Dendritic cell treated with granulocyte-macrophage colony-stimulating factor and Interleukin-4, amounts not matched to agents 40 ng/mL and 50 ng/mL, for 4 days (primary cell): ENCODE results near the gene SIGLEC12.
"Not testable (repeated sequence)": the region's sequence is repeated elsewhere in the genome, so short reads cannot be mapped to it uniquely, and the experiment has no call there.

Source experiments
- H3K27ac Mint-ChIP-seq: one replicate; pipeline ENCODE4 v1.8.0; 2022; ENCODE audit warnings: mild to moderate bottlenecking, mixed read lengths
- H3K27me3 Mint-ChIP-seq: one replicate; pipeline ENCODE4 v1.8.0; 2022; ENCODE audit warnings: mild to moderate bottlenecking, mixed read lengths
- H3K36me3 Mint-ChIP-seq: one replicate; pipeline ENCODE4 v1.8.0; 2022; ENCODE audit warnings: low read depth, mixed read lengths
- H3K4me1 Mint-ChIP-seq: one replicate; pipeline ENCODE4 v1.8.0; 2022; ENCODE audit warnings: low read depth, mixed read lengths
- H3K4me3 Mint-ChIP-seq: one replicate; pipeline ENCODE4 v1.8.0; 2022; ENCODE audit warnings: mild to moderate bottlenecking, moderate library complexity, mixed read lengths
- H3K9me3 Mint-ChIP-seq: one replicate; pipeline ENCODE4 v1.8.0; 2022; ENCODE audit warnings: mixed read lengths
- intact Hi-C: fragments of 100-400 bp; cut with micrococcal nuclease; formaldehyde crosslinking; loops from one replicate; pipeline ENCODE4 v1.15.0; 2022

The SIGLEC12 gene

GRCh38 chr19:51448411-51449016 is 53.1 kb downstream of the SIGLEC12 start:
- Mint-ChIP-seq H3K4me3 (peak overlapping the region; percentile 55), H3K9me3 (peaks cover 11% of the 10 kb centered on the region), H3K27ac (peak overlapping the region; percentile 20), H3K36me3 (no peaks in the 10 kb centered on the region), H3K4me1 (peaks cover 12% of the 10 kb centered on the region), H3K27me3 (peaks cover 50% of the 10 kb centered on the region)
- intact Hi-C loops = no loop called here

GRCh38 chr19:51448011-51448410 is 53.6 kb downstream of the SIGLEC12 start:
- Mint-ChIP-seq H3K4me3 (no peak overlapping the region), H3K9me3 (peaks cover 11% of the 10 kb centered on the region), H3K27ac (peak overlapping the region; percentile 20), H3K4me1 (peaks cover 12% of the 10 kb centered on the region), H3K36me3 (no peaks in the 10 kb centered on the region), H3K27me3 (peaks cover 50% of the 10 kb centered on the region)
- intact Hi-C loops = no loop called here

- H3K27ac Mint-ChIP-seq, H3K4me3 Mint-ChIP-seq, intact Hi-C loops, H3K36me3 Mint-ChIP-seq: not testable (repeated sequence)
- Mint-ChIP-seq H3K4me1 (peaks cover 16% of the 10 kb centered on the region), H3K9me3 (peaks cover 11% of the 10 kb centered on the region), H3K27me3 (peaks cover 55% of the 10 kb centered on the region)
Measured at GRCh38 chr19:51447510-51447909, 54.1 kb downstream of the SIGLEC12 start.

- no peaks in the 10 kb centered on the region for H3K9me3 Mint-ChIP-seq
- peak overlapping the region; percentile 79 for H3K27ac Mint-ChIP-seq
- no peaks in the 10 kb centered on the region for H3K36me3 Mint-ChIP-seq
- peaks cover 44% of the 10 kb centered on the region for H3K4me1 Mint-ChIP-seq
- peaks cover 36% of the 10 kb centered on the region for H3K27me3 Mint-ChIP-seq
- peak overlapping the region; percentile 69 for H3K4me3 Mint-ChIP-seq
- intact Hi-C loops = no loop called here
Measured at GRCh38 chr19:51441410-51442390, 59.9 kb downstream of the SIGLEC12 start.
